Peyer's patch (tissue), 4 donors: Measurements from ENCODE around the gene PACS1.

ENCODE experiments used
- POLR2A ChIP-seq, 2 donors: fragments of 450-650 bp; IDR thresholded peaks; one replicate each; pipeline ENCODE4 v1.5.1; 2017; ENCODE audit warnings: antibody characterized with exemption in 2 of 2, mild to moderate bottlenecking in 2 of 2, moderate library complexity in 2 of 2
- TF ChIP-seq, protein P1 (sequence below), 6 experiments: fragments of 450-650 bp in 4 of 6; fragments of 200-600 bp in 2 of 6; sonication (generic) in 1 of 6; IDR thresholded peaks; one replicate each; pipeline ENCODE4 v1.5.1; 2017 to 2019; ENCODE audit warnings: antibody characterized with exemption in 6 of 6, mild to moderate bottlenecking in 3 of 6, moderate library complexity in 1 of 6

DNA sequence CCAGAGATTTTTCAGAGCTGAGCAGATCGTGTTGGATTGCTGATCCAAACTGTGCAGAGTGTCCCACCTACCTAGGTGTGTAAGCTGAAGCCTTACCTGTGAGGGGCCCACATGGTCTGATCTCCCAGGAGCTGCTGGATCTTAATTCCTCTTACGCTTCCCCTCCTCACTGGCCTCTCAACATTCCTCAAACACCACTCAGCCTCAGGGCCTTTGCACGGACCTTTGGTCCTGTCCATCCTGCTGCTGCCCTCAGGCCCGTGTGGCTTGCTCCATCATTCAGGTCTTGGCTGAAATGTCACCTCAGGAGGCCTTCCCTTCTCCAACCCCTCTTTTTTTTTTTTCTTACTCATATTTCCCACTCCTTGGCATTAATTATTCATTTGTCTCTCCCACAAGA lies 177.2 kb downstream of the PACS1 start:
- TF ChIP-seq POLR2A (IDR thresholded peaks at IDR 0.05), result no peak
- TF ChIP-seq, protein P1, sequence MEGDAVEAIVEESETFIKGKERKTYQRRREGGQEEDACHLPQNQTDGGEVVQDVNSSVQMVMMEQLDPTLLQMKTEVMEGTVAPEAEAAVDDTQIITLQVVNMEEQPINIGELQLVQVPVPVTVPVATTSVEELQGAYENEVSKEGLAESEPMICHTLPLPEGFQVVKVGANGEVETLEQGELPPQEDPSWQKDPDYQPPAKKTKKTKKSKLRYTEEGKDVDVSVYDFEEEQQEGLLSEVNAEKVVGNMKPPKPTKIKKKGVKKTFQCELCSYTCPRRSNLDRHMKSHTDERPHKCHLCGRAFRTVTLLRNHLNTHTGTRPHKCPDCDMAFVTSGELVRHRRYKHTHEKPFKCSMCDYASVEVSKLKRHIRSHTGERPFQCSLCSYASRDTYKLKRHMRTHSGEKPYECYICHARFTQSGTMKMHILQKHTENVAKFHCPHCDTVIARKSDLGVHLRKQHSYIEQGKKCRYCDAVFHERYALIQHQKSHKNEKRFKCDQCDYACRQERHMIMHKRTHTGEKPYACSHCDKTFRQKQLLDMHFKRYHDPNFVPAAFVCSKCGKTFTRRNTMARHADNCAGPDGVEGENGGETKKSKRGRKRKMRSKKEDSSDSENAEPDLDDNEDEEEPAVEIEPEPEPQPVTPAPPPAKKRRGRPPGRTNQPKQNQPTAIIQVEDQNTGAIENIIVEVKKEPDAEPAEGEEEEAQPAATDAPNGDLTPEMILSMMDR (IDR thresholded peaks at IDR 0.05), result no peak
